Adrenal gland (tissue), 12 donors: ENCODE data around the gene RYR2. TPM values are rescaled to one million over a fixed set of nuclear protein-coding genes. Genes with fewer than 3 reads are reported as not detected.

Experiments
- DNase-seq, 7 donors: peaks; one replicate each; pipeline ENCODE4 v3.0.0-alpha.2; 2019 to 2020
- H3K27ac ChIP-seq, 5 donors: fragments of 200-600 bp; sonication (generic) in 4 of 5; 1 replicate in 3 of 5; 2 replicates in 2 of 5; pipeline versions ENCODE4 v1.5.1 to v1.8.0; 2016 to 2020; ENCODE audit warnings: mild to moderate bottlenecking in 1 of 5
- H3K27me3 ChIP-seq: fragments of 200-600 bp; 2 replicates; pipeline ENCODE4 v1.8.0; 2021
- H3K36me3 ChIP-seq, 2 donors: fragments of 200-600 bp; replicated peaks in 1 of 2; 1 replicate in 1 of 2; 2 replicates in 1 of 2; pipeline versions ENCODE4 v1.5.1 to v1.8.0; 2018 to 2022
- H3K4me1 ChIP-seq, 2 donors: fragments of 200-600 bp; replicated peaks in 1 of 2; 1 replicate in 1 of 2; 2 replicates in 1 of 2; pipeline versions ENCODE4 v1.5.1 to v1.8.0; 2018 to 2021
- H3K4me3 ChIP-seq, 4 donors: fragments of 200-600 bp; sonication (generic) in 3 of 4; one replicate each; pipeline ENCODE4 v1.5.1; 2016 to 2018
- H3K9me3 ChIP-seq, 3 donors: fragments of 200-600 bp; sonication (generic) in 1 of 3; replicated peaks in 1 of 3; 1 replicate in 2 of 3; 2 replicates in 1 of 3; pipeline versions ENCODE4 v1.5.1 to v1.8.0; 2016 to 2021
- POLR2A ChIP-seq, 2 donors: fragments of 450-650 bp; IDR thresholded peaks; one replicate each; pipeline ENCODE4 v1.6.1; 2017; ENCODE audit warnings: antibody characterized with exemption in 2 of 2, mild to moderate bottlenecking in 2 of 2, moderate library complexity in 1 of 2
- WGBS, 4 donors: extraction: QIAGEN DNeasy Blood & Tissue Kit in 2 of 4; methylation state at CpG; one replicate each; pipeline versions ENCODE4 v1.1.5 to v1.1.7; 2013 to 2017; 5-methylcytosine and 5-hydroxymethylcytosine counted together
- intact Hi-C, 2 donors: fragments of 100-400 bp; cut with DNase I; formaldehyde crosslinking; loops; one replicate each; pipeline versions ENCODE4 v1.14.1 to v1.15.0; 2022 to 2023
- polyA plus RNA-seq, 3 donors: library from polyadenylated mRNA; stranded (reverse); fragments of 200-250 nt in 2 of 3; fragments of 350-450 nt in 1 of 3; fragmentation: Illumina TruSeq in 1 of 3; extraction: RNeasy Lipid Tissue Mini Kit (QIAGEN cat#74804) in 1 of 3; gene quantifications; one replicate each; pipeline ENCODE4 v1.2.3, GENCODE V29; 2013 to 2014
- total RNA-seq, 9 donors: library from RNA; depleted of rRNA in 4 of 9; stranded (reverse); fragments of >200 nt in 4 of 9; fragments of 120-200 nt in 1 of 9; fragmentation: NEBNext Ultra II Directional in 1 of 9; extraction: Animal tissue kit (Norgen Biotek cat#: 25700) in 1 of 9; gene quantifications; one replicate each; pipeline versions ENCODE4 v1.1.0 to v1.2.4, GENCODE V29; 2013 to 2023
- TF ChIP-seq, protein P1 (sequence below), 6 experiments: fragments of 450-650 bp in 4 of 6; fragments of 200-600 bp in 2 of 6; sonication (generic) in 1 of 6; IDR thresholded peaks; 1 replicate in 5 of 6; 2 replicates in 1 of 6; pipeline versions ENCODE4 v1.5.1 to v1.8.0; 2016 to 2021; ENCODE audit warnings: antibody characterized with exemption in 6 of 6, mild to moderate bottlenecking in 2 of 6, moderate library complexity in 1 of 6
- donor health status: healthy with polysubstance abuse.
- donor health status: Bipolar disorder and iron deficiency.
- donor health status: DM: yes; HTN: yes; CAD: no.
- donor health status: DM: no; HTN: no; CAD: no.
- donor health status: DM: no; HTN: no; CAD: no.
- donor health status: DM: yes; HTN: yes; CAD: no.

RYR2 gene
- total and polyA plus RNA-seq, 12 donors, result 0.07 to 6.3 (median 0.18) TPM; not detected in 1

DNA sequence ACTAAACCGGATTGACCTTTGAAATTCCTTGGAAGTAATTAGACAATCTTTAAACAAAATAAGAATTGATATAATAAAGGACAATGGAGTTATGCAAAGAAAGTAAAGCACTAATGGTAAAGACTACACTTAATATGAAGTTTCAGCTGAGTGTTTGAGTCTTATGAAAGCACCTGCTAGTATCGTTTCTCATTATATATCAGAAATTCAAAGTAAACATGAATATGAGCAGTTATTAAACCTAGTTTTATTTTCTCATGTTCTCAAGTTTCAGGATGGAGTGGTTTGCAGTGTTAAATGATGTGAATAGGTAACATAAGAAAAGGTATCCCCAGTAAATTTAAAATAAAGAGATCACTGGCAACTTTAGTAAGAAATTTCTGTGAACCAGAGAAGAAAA, 660.2 kb downstream of the RYR2 start:
- intact Hi-C loops, result no loop called here
- Histone ChIP-seq H3K27me3 (no peaks in the 10 kb centered on the region), H3K27ac (no peak overlapping the region), H3K9me3 (no peaks in the 10 kb centered on the region), H3K4me1 (no peaks in the 10 kb centered on the region), H3K36me3 (no peaks in the 10 kb centered on the region), H3K4me3 (no peak overlapping the region)
- DNase-seq, result no peak
- TF ChIP-seq, protein P1, sequence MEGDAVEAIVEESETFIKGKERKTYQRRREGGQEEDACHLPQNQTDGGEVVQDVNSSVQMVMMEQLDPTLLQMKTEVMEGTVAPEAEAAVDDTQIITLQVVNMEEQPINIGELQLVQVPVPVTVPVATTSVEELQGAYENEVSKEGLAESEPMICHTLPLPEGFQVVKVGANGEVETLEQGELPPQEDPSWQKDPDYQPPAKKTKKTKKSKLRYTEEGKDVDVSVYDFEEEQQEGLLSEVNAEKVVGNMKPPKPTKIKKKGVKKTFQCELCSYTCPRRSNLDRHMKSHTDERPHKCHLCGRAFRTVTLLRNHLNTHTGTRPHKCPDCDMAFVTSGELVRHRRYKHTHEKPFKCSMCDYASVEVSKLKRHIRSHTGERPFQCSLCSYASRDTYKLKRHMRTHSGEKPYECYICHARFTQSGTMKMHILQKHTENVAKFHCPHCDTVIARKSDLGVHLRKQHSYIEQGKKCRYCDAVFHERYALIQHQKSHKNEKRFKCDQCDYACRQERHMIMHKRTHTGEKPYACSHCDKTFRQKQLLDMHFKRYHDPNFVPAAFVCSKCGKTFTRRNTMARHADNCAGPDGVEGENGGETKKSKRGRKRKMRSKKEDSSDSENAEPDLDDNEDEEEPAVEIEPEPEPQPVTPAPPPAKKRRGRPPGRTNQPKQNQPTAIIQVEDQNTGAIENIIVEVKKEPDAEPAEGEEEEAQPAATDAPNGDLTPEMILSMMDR (IDR thresholded peaks at IDR 0.05), result no peak
- no peak for TF ChIP-seq POLR2A (IDR thresholded peaks at IDR 0.05)
- WGBS, 4 donors, result 71 to 79% (median 76%) methylated on average over 2 of the region's 2 CpGs

- H3K4me3 ChIP-seq, result no peak overlapping the region
- intact Hi-C loops, result no loop called here
- no peaks in the 10 kb centered on the region for H3K4me1 ChIP-seq
- no peaks in the 10 kb centered on the region for H3K9me3 ChIP-seq
- no peak overlapping the region for H3K27ac ChIP-seq
- no peaks in the 10 kb centered on the region for H3K27me3 ChIP-seq
- TF ChIP-seq POLR2A (IDR thresholded peaks at IDR 0.05), result no peak
- TF ChIP-seq, protein P1 (IDR thresholded peaks at IDR 0.05), result no peak
- no peaks in the 10 kb centered on the region for H3K36me3 ChIP-seq
- WGBS, 4 donors, result 73 to 82% (median 79%) methylated on average over 4 of the region's 4 CpGs
- no peak for DNase-seq
Observed at GRCh38 chr1:237705462-237705861, 663.5 kb downstream of the RYR2 start.

GRCh38 chr1:237709355-237709754, 667.4 kb downstream of the RYR2 start:
- Histone ChIP-seq H3K4me1 (no peaks in the 10 kb centered on the region), H3K36me3 (no peaks in the 10 kb centered on the region), H3K27ac (no peak overlapping the region), H3K27me3 (no peaks in the 10 kb centered on the region), H3K9me3 (no peaks in the 10 kb centered on the region), H3K4me3 (no peak overlapping the region)
- no peak for TF ChIP-seq POLR2A (IDR thresholded peaks at IDR 0.05)
- TF ChIP-seq, protein P1 (IDR thresholded peaks at IDR 0.05), result no peak
- 71 to 83% (median 76%) methylated on average over 3 of the region's 3 CpGs for WGBS, 4 donors
- intact Hi-C loops, result no loop called here
- DNase-seq, result no peak

DNA sequence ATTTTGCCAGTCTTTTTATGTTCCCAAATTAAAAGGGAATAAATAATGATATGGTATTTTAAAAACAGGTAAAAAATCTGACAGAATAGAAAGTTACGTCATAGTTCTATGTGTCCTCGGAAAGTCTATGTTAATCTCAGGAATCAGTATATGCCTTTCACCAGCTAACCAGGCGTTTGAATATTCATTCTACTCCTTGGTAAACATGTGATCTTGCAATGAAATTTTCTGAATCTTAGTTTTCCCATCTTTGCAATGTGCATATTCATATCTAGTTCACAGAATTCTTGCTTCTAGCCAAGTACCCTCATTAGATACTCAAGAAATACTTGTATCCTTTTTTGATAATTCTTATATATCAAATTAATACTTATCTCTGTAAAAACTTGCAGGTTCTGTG, 669.3 kb downstream of the RYR2 start:
- Histone ChIP-seq H3K27ac (no peak overlapping the region), H3K36me3 (no peaks in the 10 kb centered on the region), H3K27me3 (no peaks in the 10 kb centered on the region), H3K4me1 (no peaks in the 10 kb centered on the region), H3K9me3 (no peaks in the 10 kb centered on the region), H3K4me3 (no peak overlapping the region)
- intact Hi-C loops, result no loop called here
- no peak for TF ChIP-seq POLR2A (IDR thresholded peaks at IDR 0.05)
- TF ChIP-seq, protein P1 (IDR thresholded peaks at IDR 0.05), result no peak
- 74 to 87% (median 76%) methylated on average over 3 of the region's 3 CpGs for WGBS, 4 donors
- no peak for DNase-seq
